Stomach (tissue), 9 donors: Measurements from ENCODE around the gene RPTOR. TPM values are rescaled to one million over a fixed set of nuclear protein-coding genes. Genes with fewer than 3 reads are reported as not detected.

Source experiments
- DNase-seq, 2 donors: peaks; one replicate each; pipeline versions ENCODE4 v3.0.0 to v3.0.0-alpha.2; 2013 to 2019
- H3K27ac ChIP-seq, 5 donors: fragments of 200-600 bp in 4 of 5; sonication (generic) in 4 of 5; one replicate each; pipeline ENCODE4 v1.5.1; 2013 to 2019; ENCODE audit warnings: mild to moderate bottlenecking in 1 of 5, moderate library complexity in 1 of 5
- H3K27me3 ChIP-seq, 3 donors: fragments of 200-600 bp; sonication (generic); one replicate each; pipeline ENCODE4 v1.5.1; 2017 to 2019; ENCODE audit warnings: mixed run types in 1 of 3
- H3K36me3 ChIP-seq, 4 donors: fragments of 200-600 bp; sonication (generic); 1 replicate in 3 of 4; 2 replicates in 1 of 4; pipeline ENCODE4 v1.5.1; 2016 to 2019
- H3K4me1 ChIP-seq, 4 donors: fragments of 200-600 bp; sonication (generic); one replicate each; pipeline ENCODE4 v1.5.1; 2016 to 2019
- H3K4me3 ChIP-seq, 4 donors: fragments of 200-600 bp; sonication (generic) in 3 of 4; one replicate each; pipeline ENCODE4 v1.5.1; 2016 to 2019; ENCODE audit warnings: mild to moderate bottlenecking in 1 of 4
- H3K9me3 ChIP-seq, 4 donors: fragments of 200-600 bp; sonication (generic); one replicate each; pipeline ENCODE4 v1.5.1; 2016 to 2019
- EP300 ChIP-seq: sonication (generic); formaldehyde crosslinking; IDR thresholded peaks from one replicate; pipeline ENCODE4 v1.6.1; 2017; ENCODE audit warnings: antibody characterized with exemption
- POLR2A ChIP-seq, 4 donors: fragments of 450-650 bp; IDR thresholded peaks; one replicate each; pipeline ENCODE4 v1.6.1; 2016; ENCODE audit warnings: antibody characterized with exemption in 4 of 4, control low read depth in 2 of 4, mild to moderate bottlenecking in 1 of 4, moderate library complexity in 1 of 4
- POLR2AphosphoS5 ChIP-seq, 3 donors: sonication (generic); formaldehyde crosslinking; IDR thresholded peaks; one replicate each; pipeline ENCODE4 v1.6.1; 2016; ENCODE audit warnings: antibody characterized with exemption in 3 of 3
- WGBS, 5 donors: extraction: QIAGEN DNeasy Blood & Tissue Kit in 3 of 5; methylation state at CpG; one replicate each; pipeline versions ENCODE4 v1.1.5 to v1.1.7; 2013 to 2018; 5-methylcytosine and 5-hydroxymethylcytosine counted together
- intact Hi-C: fragments of 100-400 bp; cut with DNase I; formaldehyde crosslinking; loops from one replicate; pipeline ENCODE4 v1.15.1; 2023; ENCODE audit warnings: low total_unique reads
- polyA plus RNA-seq, 3 donors: library from polyadenylated mRNA; stranded (reverse); fragments of 200-250 nt; gene quantifications; one replicate each; pipeline ENCODE4 v1.2.3, GENCODE V29; 2013
- total RNA-seq, 5 donors: library from RNA; depleted of rRNA; stranded (reverse); fragments of >200 nt; gene quantifications; one replicate each; pipeline versions ENCODE4 v1.1.0 to v1.2.3, GENCODE V29; 2014 to 2016
- TF ChIP-seq, protein P1 (sequence below), 7 experiments: fragments of 450-650 bp in 4 of 7; fragments of 200-600 bp in 3 of 7; sonication (generic) in 3 of 7; IDR thresholded peaks; one replicate each; pipeline ENCODE4 v1.5.1; 2016 to 2019; ENCODE audit warnings: antibody characterized with exemption in 7 of 7, control low read depth in 2 of 7, mild to moderate bottlenecking in 1 of 7
- donor health status: healthy with polysubstance abuse.
- donor health status: Bipolar disorder and iron deficiency.
- donor health status: healthy.

Gene RPTOR
- total and polyA plus RNA-seq, 8 donors: 3.8 to 103 (median 19.3) TPM

DNA sequence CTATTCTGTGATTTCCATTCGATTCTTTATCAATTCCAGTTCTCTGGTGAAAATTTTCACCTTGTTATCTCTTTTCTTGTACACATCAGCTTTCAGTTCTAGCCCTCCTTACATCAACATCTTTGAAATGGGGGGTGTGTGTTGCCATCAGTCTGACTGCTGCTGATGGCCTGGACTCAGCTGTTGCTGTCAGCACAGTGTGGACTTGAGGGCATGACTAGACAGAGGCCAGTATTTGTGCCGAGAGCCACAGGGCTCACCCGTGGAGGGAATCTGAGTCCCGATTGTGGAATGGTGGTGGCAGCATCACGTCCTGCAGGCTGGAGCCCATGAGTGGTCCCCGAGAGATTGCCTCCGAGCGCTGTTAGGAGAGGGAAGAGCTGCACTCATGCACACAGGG, 114.2 kb downstream of the RPTOR start:
- intact Hi-C loops: no loop called here
- Histone ChIP-seq H3K27ac (no peak overlapping the region), H3K27me3 (no peaks in the 10 kb centered on the region), H3K4me1 (peaks cover 0 to 10% (median 7%) of the 10 kb centered on the region in 4 donors), H3K9me3 (peaks cover 0 to 12% (median 5%) of the 10 kb centered on the region in 4 donors), H3K36me3 (no peaks in the 10 kb centered on the region), H3K4me3 (no peak overlapping the region)
- WGBS, 5 donors: 92 to 95% (median 95%) methylated on average over 8 of the region's 8 CpGs
- TF ChIP-seq, protein P1, sequence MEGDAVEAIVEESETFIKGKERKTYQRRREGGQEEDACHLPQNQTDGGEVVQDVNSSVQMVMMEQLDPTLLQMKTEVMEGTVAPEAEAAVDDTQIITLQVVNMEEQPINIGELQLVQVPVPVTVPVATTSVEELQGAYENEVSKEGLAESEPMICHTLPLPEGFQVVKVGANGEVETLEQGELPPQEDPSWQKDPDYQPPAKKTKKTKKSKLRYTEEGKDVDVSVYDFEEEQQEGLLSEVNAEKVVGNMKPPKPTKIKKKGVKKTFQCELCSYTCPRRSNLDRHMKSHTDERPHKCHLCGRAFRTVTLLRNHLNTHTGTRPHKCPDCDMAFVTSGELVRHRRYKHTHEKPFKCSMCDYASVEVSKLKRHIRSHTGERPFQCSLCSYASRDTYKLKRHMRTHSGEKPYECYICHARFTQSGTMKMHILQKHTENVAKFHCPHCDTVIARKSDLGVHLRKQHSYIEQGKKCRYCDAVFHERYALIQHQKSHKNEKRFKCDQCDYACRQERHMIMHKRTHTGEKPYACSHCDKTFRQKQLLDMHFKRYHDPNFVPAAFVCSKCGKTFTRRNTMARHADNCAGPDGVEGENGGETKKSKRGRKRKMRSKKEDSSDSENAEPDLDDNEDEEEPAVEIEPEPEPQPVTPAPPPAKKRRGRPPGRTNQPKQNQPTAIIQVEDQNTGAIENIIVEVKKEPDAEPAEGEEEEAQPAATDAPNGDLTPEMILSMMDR (IDR thresholded peaks at IDR 0.05): no peak
- no peak for DNase-seq

DNA sequence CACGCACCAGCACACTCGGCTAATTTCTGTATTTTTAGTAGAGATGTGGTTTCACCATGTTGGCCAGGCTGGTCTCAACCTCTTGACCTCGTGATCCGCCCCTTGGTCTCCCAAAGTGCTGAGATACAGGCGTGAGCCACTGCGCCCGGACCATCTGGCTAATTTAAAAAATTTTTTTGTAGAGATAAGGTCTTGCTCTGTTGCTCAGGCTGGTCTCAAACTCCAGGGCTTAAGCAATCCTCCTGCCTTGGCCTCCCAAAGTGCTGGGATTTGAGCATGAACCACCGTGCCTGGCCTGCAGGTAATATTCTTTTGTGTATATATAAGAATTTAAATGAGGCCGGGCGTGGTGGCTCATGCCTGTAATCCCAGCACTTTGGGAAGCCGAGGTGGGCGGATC, 115.0 kb downstream of the RPTOR start:
- 95 to 98% (median 97%) methylated on average over 11 to 12 of the region's 12 CpGs for WGBS, 5 donors
- no peak overlapping the region for H3K4me3 ChIP-seq
- peaks cover 0 to 12% (median 5%) of the 10 kb centered on the region in 4 donors for H3K9me3 ChIP-seq
- no peaks in the 10 kb centered on the region for H3K36me3 ChIP-seq
- H3K4me1 ChIP-seq: peaks cover 0 to 18% (median 13%) of the 10 kb centered on the region in 4 donors
- H3K27me3 ChIP-seq: no peaks in the 10 kb centered on the region
- intact Hi-C loops: no loop called here
- no peak for DNase-seq
- no peak overlapping the region for H3K27ac ChIP-seq
- TF ChIP-seq POLR2AphosphoS5 (IDR thresholded peaks at IDR 0.05) (no peak), POLR2A (IDR thresholded peaks at IDR 0.05) (no peak), EP300 (no peak)
- TF ChIP-seq, protein P1 (IDR thresholded peaks at IDR 0.05): no peak

DNA sequence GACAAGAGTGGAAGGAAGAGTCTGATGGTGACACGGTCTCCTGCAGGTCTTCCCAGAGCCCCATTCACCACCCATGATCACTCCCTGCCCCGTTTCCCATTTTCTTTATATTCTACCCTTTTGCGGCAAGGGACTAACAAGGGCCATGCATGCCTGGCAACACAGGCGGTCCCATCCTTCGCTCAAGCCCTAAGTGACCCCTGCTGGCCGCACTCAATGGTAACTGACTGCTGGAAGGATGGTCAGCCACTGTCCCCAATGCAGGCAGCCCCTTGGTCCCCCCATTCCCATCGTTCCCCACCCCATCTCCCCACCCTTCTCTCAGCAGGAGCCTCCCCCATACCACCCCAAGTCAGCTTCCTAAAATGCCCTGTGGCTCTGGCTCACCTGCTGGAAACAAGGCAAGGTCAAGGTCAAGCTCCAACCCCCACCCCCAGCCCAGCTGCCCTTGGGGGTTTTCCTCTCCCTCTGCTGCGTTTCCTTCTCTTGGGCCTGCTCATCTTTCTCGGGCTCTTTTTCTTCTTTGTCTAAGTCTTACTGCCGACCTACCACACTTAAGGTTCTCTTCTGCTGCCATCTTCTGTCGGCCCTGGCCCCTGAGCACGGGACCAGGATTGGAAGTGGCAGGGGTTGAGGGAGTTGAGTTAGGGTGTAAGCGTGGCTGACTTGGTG, 116.0 kb downstream of the RPTOR start:
- H3K27ac ChIP-seq: no peak overlapping the region
- TF ChIP-seq POLR2A (IDR thresholded peaks at IDR 0.05) (no peak), POLR2AphosphoS5 (IDR thresholded peaks at IDR 0.05) (no peak), EP300 (no peak)
- TF ChIP-seq, protein P1 (IDR thresholded peaks at IDR 0.05): no peak
- H3K4me3 ChIP-seq: no peak overlapping the region
- intact Hi-C loops: no loop called here
- H3K27me3 ChIP-seq: no peaks in the 10 kb centered on the region
- WGBS, 5 donors: 91 to 95% (median 93%) methylated on average over 13 of the region's 13 CpGs
- DNase-seq: no peak
- peaks cover 0 to 23% (median 15%) of the 10 kb centered on the region in 4 donors for H3K4me1 ChIP-seq
- peaks cover 0 to 12% (median 5%) of the 10 kb centered on the region in 4 donors for H3K9me3 ChIP-seq
- H3K36me3 ChIP-seq: no peaks in the 10 kb centered on the region

DNA sequence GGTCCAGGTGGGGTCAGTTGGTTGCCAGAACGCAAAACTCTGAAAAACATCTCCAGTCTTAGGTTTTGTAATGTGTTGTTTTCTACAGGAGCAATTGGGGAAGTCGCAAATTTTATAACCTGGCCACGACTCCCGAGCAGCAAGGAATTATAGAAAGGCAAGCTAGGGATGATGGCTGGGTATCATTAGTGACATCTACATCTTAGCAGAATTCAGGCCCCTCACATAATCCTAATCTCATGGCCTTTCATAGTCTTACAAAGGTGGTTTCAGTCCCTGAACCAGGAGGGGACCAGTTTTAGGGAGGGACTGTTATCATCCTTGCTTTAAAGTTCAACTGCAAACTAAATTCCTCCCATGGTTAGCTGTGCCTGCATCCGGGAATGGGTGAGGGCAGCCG, 117.9 kb downstream of the RPTOR start:
- DNase-seq: no peak
- Histone ChIP-seq H3K36me3 (no peaks in the 10 kb centered on the region), H3K27ac (no peak overlapping the region), H3K9me3 (peaks cover 0 to 4% (median 2%) of the 10 kb centered on the region in 4 donors), H3K4me1 (peaks cover 0 to 24% (median 16%) of the 10 kb centered on the region in 4 donors), H3K27me3 (no peaks in the 10 kb centered on the region), H3K4me3 (no peak overlapping the region)
- no peak for TF ChIP-seq POLR2A (IDR thresholded peaks at IDR 0.05)
- TF ChIP-seq, protein P1 (IDR thresholded peaks at IDR 0.05): no peak
- TF ChIP-seq POLR2AphosphoS5 (IDR thresholded peaks at IDR 0.05): no peak
- no peak for TF ChIP-seq EP300
- WGBS, 5 donors: 81 to 90% (median 88%) methylated on average over 6 of the region's 6 CpGs
- intact Hi-C loops: no loop called here
